Stimulated activated CD8-positive, alpha-beta memory T cell treated with anti-CD3 and anti-CD28 coated beads, Interleukin-12 subunit alpha, Interleukin-12 subunit beta, amount 100 ng/mL, for 24 hours (primary cell): ENCODE measurements around the gene DAAM1.

ENCODE experiments used
- DNase-seq: peaks from one replicate; pipeline ENCODE4 v3.0.0-alpha.2; 2020; ENCODE audit errors: extremely low read depth

DAAM1 gene

GRCh38 chr14:59341858-59342477 is 153.5 kb downstream of the DAAM1 start:
- no peak for DNase-seq

- DNase-seq, result no peak
These were observed 154.3 kb downstream of the DAAM1 start for GRCh38 chr14:59342516-59343484.

GRCh38 chr14:59343585-59343984 is 155.1 kb downstream of the DAAM1 start:
- no peak for DNase-seq

- DNase-seq, result no peak
These were observed 155.5 kb downstream of the DAAM1 start for GRCh38 chr14:59344016-59344415.

GRCh38 chr14:59344691-59345455 is 156.4 kb downstream of the DAAM1 start:
- no peak for DNase-seq

GRCh38 chr14:59346329-59346728 is 157.9 kb downstream of the DAAM1 start:
- DNase-seq, result no peak

GRCh38 chr14:59346796-59347510 is 158.5 kb downstream of the DAAM1 start:
- no peak for DNase-seq

- no peak for DNase-seq
These were observed 159.0 kb downstream of the DAAM1 start for GRCh38 chr14:59347511-59347900.

GRCh38 chr14:59347915-59348314 is 159.4 kb downstream of the DAAM1 start:
- no peak for DNase-seq

- no peak for DNase-seq
These were observed 160.8 kb downstream of the DAAM1 start for GRCh38 chr14:59349258-59349701.

GRCh38 chr14:59352961-59353360 is 164.5 kb downstream of the DAAM1 start:
- no peak for DNase-seq

GRCh38 chr14:59354666-59355065 is 166.2 kb downstream of the DAAM1 start:
- no peak for DNase-seq

GRCh38 chr14:59355091-59355490 is 166.6 kb downstream of the DAAM1 start:
- DNase-seq, result no peak

GRCh38 chr14:59356312-59356711 is 167.8 kb downstream of the DAAM1 start:
- no peak for DNase-seq

GRCh38 chr14:59356767-59357166 is 168.3 kb downstream of the DAAM1 start:
- no peak for DNase-seq

- no peak for DNase-seq
These were observed 169.6 kb downstream of the DAAM1 start for GRCh38 chr14:59358102-59358501.

- DNase-seq, result no peak
These were observed 170.3 kb downstream of the DAAM1 start for GRCh38 chr14:59358784-59359183.

GRCh38 chr14:59359431-59360124 is 171.1 kb downstream of the DAAM1 start:
- no peak for DNase-seq

- DNase-seq, result no peak
These were observed 171.8 kb downstream of the DAAM1 start for GRCh38 chr14:59360233-59360632.

GRCh38 chr14:59360923-59361794 is 172.7 kb downstream of the DAAM1 start:
- no peak for DNase-seq
